MM.1S (cell line): Measurements from ENCODE around the gene SPNS2.

ENCODE experiments used
- EZH2 ChIP-seq: fragments of 300-600 bp; sonication (generic); optimal IDR thresholded peaks from 2 replicates; pipeline ENCODE3; 2017; ENCODE audit warnings: low read depth, mild to moderate bottlenecking, antibody characterized with exemption, low read length, mixed read lengths
- EZH2phosphoT487 ChIP-seq: fragments of 300-600 bp; sonication (generic); IDR thresholded peaks from 2 replicates; pipeline ENCODE4 v1.6.1; 2018; ENCODE audit warnings: antibody characterized with exemption, low read length
- TF ChIP-seq, protein P1 (sequence below): fragments of 300-600 bp; sonication (generic); IDR thresholded peaks from 2 replicates; pipeline ENCODE4 v1.5.1; 2016; ENCODE audit warnings: antibody characterized with exemption, low read length, mixed read lengths

DNA sequence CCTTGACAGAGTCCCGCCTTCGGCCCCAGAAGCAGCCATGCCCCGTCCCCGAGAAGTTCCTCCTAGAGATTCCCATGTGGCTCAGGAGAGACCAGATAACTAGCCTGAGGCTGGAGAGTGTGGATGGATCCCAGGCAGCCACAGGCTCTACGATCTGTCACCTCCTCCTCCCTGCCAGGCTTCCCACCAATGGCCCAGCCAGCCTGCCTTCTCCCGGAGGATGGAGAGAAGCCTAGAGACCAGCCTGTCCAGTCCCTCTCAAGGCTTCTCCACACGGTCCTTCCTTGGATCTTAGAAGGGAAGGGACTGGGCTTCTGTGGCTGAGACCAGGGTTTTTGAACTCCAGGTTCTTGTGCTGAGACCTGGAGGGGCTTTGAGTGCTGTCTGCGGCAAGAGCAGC is 84.0 kb downstream of the SPNS2 start:
- TF ChIP-seq, protein P1, sequence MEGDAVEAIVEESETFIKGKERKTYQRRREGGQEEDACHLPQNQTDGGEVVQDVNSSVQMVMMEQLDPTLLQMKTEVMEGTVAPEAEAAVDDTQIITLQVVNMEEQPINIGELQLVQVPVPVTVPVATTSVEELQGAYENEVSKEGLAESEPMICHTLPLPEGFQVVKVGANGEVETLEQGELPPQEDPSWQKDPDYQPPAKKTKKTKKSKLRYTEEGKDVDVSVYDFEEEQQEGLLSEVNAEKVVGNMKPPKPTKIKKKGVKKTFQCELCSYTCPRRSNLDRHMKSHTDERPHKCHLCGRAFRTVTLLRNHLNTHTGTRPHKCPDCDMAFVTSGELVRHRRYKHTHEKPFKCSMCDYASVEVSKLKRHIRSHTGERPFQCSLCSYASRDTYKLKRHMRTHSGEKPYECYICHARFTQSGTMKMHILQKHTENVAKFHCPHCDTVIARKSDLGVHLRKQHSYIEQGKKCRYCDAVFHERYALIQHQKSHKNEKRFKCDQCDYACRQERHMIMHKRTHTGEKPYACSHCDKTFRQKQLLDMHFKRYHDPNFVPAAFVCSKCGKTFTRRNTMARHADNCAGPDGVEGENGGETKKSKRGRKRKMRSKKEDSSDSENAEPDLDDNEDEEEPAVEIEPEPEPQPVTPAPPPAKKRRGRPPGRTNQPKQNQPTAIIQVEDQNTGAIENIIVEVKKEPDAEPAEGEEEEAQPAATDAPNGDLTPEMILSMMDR: no peak
- TF ChIP-seq EZH2phosphoT487 (no peak), EZH2 (no peak)
